Transverse colon (tissue), 4 donors: ENCODE results near the gene ZBTB45. TPM values are rescaled to one million over a fixed set of nuclear protein-coding genes. Genes with fewer than 3 reads are reported as not detected.

Experiments
- DNase-seq: peaks from one replicate; pipeline ENCODE4 v3.0.0-alpha.2; 2019
- H3K27ac ChIP-seq, 4 donors: fragments of 200-600 bp; sonication (generic); 2 replicates each; pipeline ENCODE4 v1.5.1; 2016 to 2018; ENCODE audit warnings: inconsistent platforms in 4 of 4
- H3K27me3 ChIP-seq: fragments of 200-600 bp; sonication (generic); 2 replicates; pipeline ENCODE4 v1.5.1; 2017; ENCODE audit warnings: inconsistent platforms
- H3K36me3 ChIP-seq, 4 donors: fragments of 200-600 bp; sonication (generic); 2 replicates each; pipeline ENCODE4 v1.5.1; 2017 to 2019; ENCODE audit warnings: inconsistent platforms in 4 of 4
- H3K4me1 ChIP-seq, 4 donors: fragments of 200-600 bp; sonication (generic); 2 replicates each; pipeline ENCODE4 v1.5.1; 2017 to 2020; ENCODE audit warnings: inconsistent platforms in 4 of 4
- H3K4me3 ChIP-seq, 4 donors: fragments of 200-600 bp; sonication (generic); 1 replicate in 1 of 4; 2 replicates in 3 of 4; pipeline versions ENCODE4 v1.5.1 to v1.6.1; 2017 to 2019; ENCODE audit warnings: inconsistent platforms in 4 of 4
- H3K9me3 ChIP-seq, 2 donors: fragments of 200-600 bp; sonication (generic); 2 replicates each; pipeline ENCODE4 v1.5.1; 2017 to 2019; ENCODE audit warnings: inconsistent platforms in 2 of 2
- CTCF ChIP-seq, 5 experiments: fragments of 200-600 bp in 3 of 5; fragments of 450-650 bp in 2 of 5; sonication (generic) in 3 of 5; IDR thresholded peaks; 1 replicate in 2 of 5; 2 replicates in 3 of 5; pipeline ENCODE4 v1.5.1; 2016 to 2017; ENCODE audit warnings: antibody characterized with exemption in 5 of 5, inconsistent platforms in 3 of 5, mild to moderate bottlenecking in 2 of 5, moderate library complexity in 1 of 5
- EP300 ChIP-seq: sonication (generic); formaldehyde crosslinking; IDR thresholded peaks from one replicate; pipeline ENCODE4 v1.6.1; 2017; ENCODE audit warnings: antibody characterized with exemption, low read depth
- POLR2A ChIP-seq: fragments of 450-650 bp; IDR thresholded peaks from one replicate; pipeline ENCODE4 v1.6.1; 2016; ENCODE audit warnings: antibody characterized with exemption, mild to moderate bottlenecking, moderate library complexity
- POLR2AphosphoS5 ChIP-seq, 3 donors: sonication (generic); formaldehyde crosslinking; IDR thresholded peaks; one replicate each; pipeline ENCODE4 v1.6.1; 2016; ENCODE audit warnings: antibody characterized with exemption in 3 of 3
- WGBS, 2 donors: methylation state at CpG; one replicate each; pipeline ENCODE4 v1.1.5; 2018; ENCODE audit warnings: low coverage in 1 of 2; 5-methylcytosine and 5-hydroxymethylcytosine counted together
- in situ Hi-C, 4 donors: fragments of 200-750 bp; cut with MboI; loops; one replicate each; pipeline versions ENCODE4 v1.15.0 to v1.15.1; 2017; ENCODE audit warnings: low sequenced_read_pairs in 3 of 4, low pct_ligation_motif_present in 1 of 4, low pct_unique_long_range_greater_than_20kb in 1 of 4
- intact Hi-C: fragments of 100-400 bp; cut with DNase I; formaldehyde crosslinking; loops from one replicate; pipeline ENCODE4 v1.15.1; 2023; ENCODE audit warnings: low total_unique reads
- total RNA-seq, 4 donors: library from RNA; depleted of rRNA; stranded (reverse); fragments of >200 nt; gene quantifications; one replicate each; pipeline ENCODE4 v1.1.0, GENCODE V29; 2016

ZBTB45 gene
- total RNA-seq, 4 donors from 2014 or later = 12.8 to 24.7 (median 18.1) TPM

GRCh38 chr19:58482372-58482771, 37.2 kb downstream of the ZBTB45 start:
- Histone ChIP-seq H3K4me1 (no peaks in the 10 kb centered on the region), H3K27me3 (no peaks in the 10 kb centered on the region), H3K36me3 (no peaks in the 10 kb centered on the region), H3K27ac (no peak overlapping the region), H3K9me3 (no peaks in the 10 kb centered on the region), H3K4me3 (no peak overlapping the region)
- in situ Hi-C loops (no loop called here), intact Hi-C loops (no loop called here)
- TF ChIP-seq POLR2AphosphoS5 (IDR thresholded peaks at IDR 0.05) = no peak
- no peak for TF ChIP-seq EP300
- no peak for TF ChIP-seq POLR2A
- no peak for TF ChIP-seq CTCF (IDR thresholded peaks at IDR 0.05)
- 86% methylated on average over 7 of the region's 7 CpGs; no CpG with 5 or more reads in 1 of the 2 donors for WGBS, 2 donors
- no peak for DNase-seq

- Histone ChIP-seq H3K27me3 (no peaks in the 10 kb centered on the region), H3K36me3 (no peaks in the 10 kb centered on the region), H3K27ac (no peak overlapping the region), H3K4me1 (peaks cover 8 to 9% (median 9%) of the 10 kb centered on the region in 4 donors), H3K9me3 (no peaks in the 10 kb centered on the region), H3K4me3 (no peak overlapping the region)
- DNase-seq = no peak
- WGBS, 2 donors = 95% methylated on average over 2 of the region's 2 CpGs; no CpG with 5 or more reads in 1 of the 2 donors
- TF ChIP-seq POLR2AphosphoS5 (IDR thresholded peaks at IDR 0.05) (no peak), EP300 (no peak), POLR2A (no peak), CTCF (IDR thresholded peaks at IDR 0.05) (no peak)
- intact Hi-C loops (no loop called here), in situ Hi-C loops (no loop called here)
Observed at GRCh38 chr19:58480831-58481230, 38.8 kb downstream of the ZBTB45 start.

GRCh38 chr19:58480481-58480830, 39.2 kb downstream of the ZBTB45 start:
- no peaks in the 10 kb centered on the region for H3K9me3 ChIP-seq
- H3K4me3 ChIP-seq = no peak overlapping the region
- in situ Hi-C loops (no loop called here), intact Hi-C loops (no loop called here)
- H3K27me3 ChIP-seq = no peaks in the 10 kb centered on the region
- no peak for DNase-seq
- H3K36me3 ChIP-seq = no peaks in the 10 kb centered on the region
- no peak overlapping the region for H3K27ac ChIP-seq
- 90% methylated on average over 19 of the region's 20 CpGs; no CpG with 5 or more reads in 1 of the 2 donors for WGBS, 2 donors
- TF ChIP-seq POLR2A (no peak), EP300 (no peak), CTCF (IDR thresholded peaks at IDR 0.05) (no peak), POLR2AphosphoS5 (IDR thresholded peaks at IDR 0.05) (no peak)
- H3K4me1 ChIP-seq = peaks cover 8 to 10% (median 9%) of the 10 kb centered on the region in 4 donors

GRCh38 chr19:58479736-58480480, 39.7 kb downstream of the ZBTB45 start:
- H3K27me3 ChIP-seq = no peaks in the 10 kb centered on the region
- 87% methylated on average over 25 of the region's 28 CpGs; no CpG with 5 or more reads in 1 of the 2 donors for WGBS, 2 donors
- H3K4me1 ChIP-seq = peaks cover 13 to 15% (median 14%) of the 10 kb centered on the region in 4 donors
- H3K27ac ChIP-seq = no peak overlapping the region
- no peak for TF ChIP-seq POLR2A
- no peak for TF ChIP-seq CTCF (IDR thresholded peaks at IDR 0.05)
- H3K9me3 ChIP-seq = no peaks in the 10 kb centered on the region
- no peaks in the 10 kb centered on the region for H3K36me3 ChIP-seq
- DNase-seq = no peak
- in situ Hi-C loops = no loop called here
- H3K4me3 ChIP-seq = no peak overlapping the region
- intact Hi-C loops = no loop called here
